H9 (cell line): Measurements from ENCODE around the gene ERI3. TPM values are rescaled to one million over a fixed set of nuclear protein-coding genes. Genes with fewer than 3 reads are reported as not detected.

Source experiments
- DNase-seq: peaks from one replicate; pipeline ENCODE4 v3.0.0-alpha.2; 2017
- H2AFZ ChIP-seq: one replicate; pipeline ENCODE4 v1.6.1; 2013; ENCODE audit warnings: mild to moderate bottlenecking, low read length, control low read depth, moderate library complexity
- H2AK5ac ChIP-seq: 2 replicates; pipeline ENCODE4 v1.6.1; 2013; ENCODE audit warnings: low read length, control low read depth, mixed read lengths; ENCODE audit not compliant: insufficient read length
- H2BK120ac ChIP-seq: one replicate; pipeline ENCODE4 v1.6.1; 2013; ENCODE audit warnings: low read depth, mild to moderate bottlenecking, low read length, control low read depth, inconsistent platforms; ENCODE audit not compliant: poor library complexity, severe bottlenecking
- H2BK12ac ChIP-seq: 2 replicates; pipeline ENCODE4 v1.6.1; 2013; ENCODE audit warnings: low read length, control low read depth, mixed read lengths, low read depth; ENCODE audit not compliant: insufficient read length
- H2BK15ac ChIP-seq: 2 replicates; pipeline ENCODE4 v1.6.1; 2013; ENCODE audit warnings: low read depth, low read length, control low read depth
- H2BK20ac ChIP-seq: one replicate; pipeline ENCODE4 v1.6.1; 2013; ENCODE audit warnings: low read depth, mild to moderate bottlenecking, low read length, control low read depth, inconsistent platforms; ENCODE audit not compliant: poor library complexity, severe bottlenecking
- H2BK5ac ChIP-seq: 2 replicates; pipeline ENCODE4 v1.6.1; 2013; ENCODE audit warnings: low read length, control low read depth, mixed read lengths; ENCODE audit not compliant: insufficient read length
- H3K14ac ChIP-seq: 2 replicates; pipeline ENCODE4 v1.6.1; 2013; ENCODE audit warnings: low read length, control low read depth; ENCODE audit not compliant: insufficient read depth
- H3K18ac ChIP-seq: 2 replicates; pipeline ENCODE4 v1.6.1; 2013; ENCODE audit warnings: low read depth, mild to moderate bottlenecking, mixed read lengths, low read length, control low read depth; ENCODE audit not compliant: insufficient read length
- H3K23ac ChIP-seq: 2 replicates; pipeline ENCODE4 v1.6.1; 2013; ENCODE audit warnings: low read length, control low read depth, mixed read lengths, low read depth; ENCODE audit not compliant: insufficient read length
- H3K23me2 ChIP-seq: 2 replicates; pipeline ENCODE4 v1.6.1; 2013; ENCODE audit warnings: low read depth, mild to moderate bottlenecking, mixed read lengths, low read length, control low read depth; ENCODE audit not compliant: insufficient read length, poor library complexity, severe bottlenecking
- H3K27ac ChIP-seq: 2 replicates; pipeline ENCODE4 v1.5.1; 2013; ENCODE audit warnings: low read length, control low read depth, mixed read lengths, low read depth; ENCODE audit not compliant: insufficient read length
- H3K27me3 ChIP-seq: 2 replicates; pipeline ENCODE4 v1.6.1; 2013; ENCODE audit warnings: low read length, control low read depth, inconsistent platforms; ENCODE audit not compliant: insufficient read depth
- H3K4ac ChIP-seq: 2 replicates; pipeline ENCODE4 v1.6.1; 2013; ENCODE audit warnings: low read depth, mild to moderate bottlenecking, control low read depth, inconsistent platforms, low read length, moderate library complexity
- H3K4me1 ChIP-seq: 2 replicates; pipeline ENCODE4 v1.6.1; 2013; ENCODE audit warnings: low read length, control low read depth, inconsistent platforms; ENCODE audit not compliant: insufficient read depth
- H3K4me2 ChIP-seq: 2 replicates; pipeline ENCODE4 v1.6.1; 2013; ENCODE audit warnings: low read length, control low read depth, mixed read lengths; ENCODE audit not compliant: insufficient read length, insufficient read depth
- H3K56ac ChIP-seq: 2 replicates; pipeline ENCODE4 v1.6.1; 2013; ENCODE audit warnings: low read depth, mild to moderate bottlenecking, mixed read lengths, low read length, control low read depth; ENCODE audit not compliant: insufficient read length
- H3K79me1 ChIP-seq: 2 replicates; pipeline ENCODE4 v1.6.1; 2013; ENCODE audit warnings: low read depth, mild to moderate bottlenecking, moderate library complexity, low read length, control low read depth, inconsistent platforms; ENCODE audit not compliant: insufficient read depth, poor library complexity, severe bottlenecking
- H3K79me2 ChIP-seq: 2 replicates; pipeline ENCODE4 v1.6.1; 2013; ENCODE audit warnings: low read length, control low read depth, inconsistent platforms; ENCODE audit not compliant: insufficient read depth
- H3K9ac ChIP-seq: 2 replicates; pipeline ENCODE4 v1.6.1; 2013; ENCODE audit warnings: low read length, control low read depth, mixed read lengths; ENCODE audit not compliant: insufficient read length; ENCODE audit errors: extremely low read depth
- H3K9me3 ChIP-seq: one replicate; pipeline ENCODE4 v1.6.1; 2013; ENCODE audit warnings: low read depth, low read length, inconsistent platforms; ENCODE audit not compliant: control insufficient read depth
- H3T11ph ChIP-seq: one replicate; pipeline ENCODE4 v1.6.1; 2013; ENCODE audit warnings: mild to moderate bottlenecking, low read length, control low read depth, inconsistent platforms
- H4K20me1 ChIP-seq: one replicate; pipeline ENCODE4 v1.6.1; 2013; ENCODE audit not compliant: control insufficient read depth, insufficient read length, insufficient read depth
- H4K5ac ChIP-seq: 2 replicates; pipeline ENCODE4 v1.6.1; 2013; ENCODE audit warnings: low read depth, mild to moderate bottlenecking, mixed read lengths, low read length, control low read depth; ENCODE audit not compliant: insufficient read length
- H4K8ac ChIP-seq: replicated peaks from 2 replicates; pipeline ENCODE4 v1.6.1; 2013; ENCODE audit warnings: low read length, control low read depth, mixed read lengths, low read depth; ENCODE audit not compliant: insufficient read length
- H4K91ac ChIP-seq: 2 replicates; pipeline ENCODE4 v1.6.1; 2013; ENCODE audit warnings: low read depth, mild to moderate bottlenecking, moderate library complexity, mixed read lengths, low read length, control low read depth; ENCODE audit not compliant: insufficient read length
- H3K27ac Mint-ChIP-seq, 3 experiments: 2 replicates in 2 of 3; 3 replicates in 1 of 3; pipeline ENCODE4 v1.8.0; 2020 to 2021; ENCODE audit warnings: mixed read lengths in 3 of 3, mild to moderate bottlenecking in 1 of 3, moderate library complexity in 1 of 3
- H3K27me3 Mint-ChIP-seq: 2 replicates; pipeline ENCODE4 v1.8.0; 2021; ENCODE audit warnings: low read depth, mild to moderate bottlenecking, moderate library complexity, mixed read lengths
- H3K36me3 Mint-ChIP-seq, 3 experiments: 2 replicates in 2 of 3; 3 replicates in 1 of 3; pipeline ENCODE4 v1.8.0; 2020 to 2021; ENCODE audit warnings: low read depth in 3 of 3, mixed read lengths in 3 of 3; ENCODE audit not compliant: insufficient read depth in 1 of 3
- H3K4me1 Mint-ChIP-seq, 2 experiments: 2 replicates each; pipeline ENCODE4 v1.8.0; 2020; ENCODE audit warnings: mixed read lengths in 2 of 2
- H3K4me3 Mint-ChIP-seq, 2 experiments: 2 replicates in 1 of 2; 3 replicates in 1 of 2; pipeline ENCODE4 v1.8.0; 2020 to 2021; ENCODE audit warnings: mild to moderate bottlenecking in 2 of 2, mixed read lengths in 2 of 2, moderate library complexity in 1 of 2
- H3K9me3 Mint-ChIP-seq, 2 experiments: 2 replicates in 1 of 2; 3 replicates in 1 of 2; pipeline ENCODE4 v1.8.0; 2020; ENCODE audit warnings: mild to moderate bottlenecking in 2 of 2, mixed read lengths in 2 of 2, moderate library complexity in 1 of 2
- CTCF ChIP-seq: fragments of 200-600 bp; sonication (generic); conservative IDR thresholded peaks from 3 replicates; pipeline ENCODE4 v1.8.0; 2021; ENCODE audit warnings: antibody characterized with exemption, mild to moderate bottlenecking
- WGBS: extraction: QIAGEN DNeasy Blood & Tissue Kit; methylation state at CpG from one replicate; pipeline ENCODE4 v1.1.7; 2013; ENCODE audit warnings: missing lambda C conversion rate, low lambda C conversion rate, mixed read lengths; ENCODE audit not compliant: insufficient read length; ENCODE audit errors: extremely low coverage; 5-methylcytosine and 5-hydroxymethylcytosine counted together
- total RNA-seq: library from RNA; stranded (reverse); gene quantifications from 2 replicates; pipeline ENCODE4 v1.2.1, GENCODE V29; 2021

The ERI3 gene
- total RNA-seq, 1 experiment from 2014 or later = 61.6 TPM

DNA sequence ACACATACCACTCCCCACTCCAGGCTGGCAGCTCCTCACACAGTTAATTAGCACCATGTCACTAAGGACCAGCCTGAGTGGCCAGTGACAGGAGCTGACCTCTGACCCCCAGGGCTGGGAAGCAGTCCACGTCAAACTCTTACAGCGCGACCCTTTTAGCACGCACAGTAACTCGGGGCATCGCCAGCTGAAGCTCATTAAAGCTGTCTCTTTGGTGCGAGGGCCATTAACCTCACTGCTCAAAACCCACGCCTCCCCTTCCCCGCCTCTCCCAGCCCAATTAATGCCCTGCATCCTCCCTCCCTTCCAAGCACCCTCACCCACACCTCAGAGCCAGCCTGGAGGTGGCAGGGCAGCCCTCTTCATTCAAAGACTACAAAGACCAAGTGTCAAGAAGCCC, 110.1 kb downstream of the ERI3 start:
- DNase-seq = no peak
- no peak for TF ChIP-seq CTCF
- no peaks in the 10 kb centered on the region for H3K79me2 ChIP-seq
- no peaks in the 10 kb centered on the region for H3K27me3 Mint-ChIP-seq
- H3K36me3 Mint-ChIP-seq = peaks cover 5 to 17% (median 5%) of the 10 kb centered on the region in 3 experiments; a peak in 6 of 7 replicates
- no peak overlapping the region for H3K9ac ChIP-seq
- no peak overlapping the region for H2AFZ ChIP-seq
- H4K8ac ChIP-seq = no peak overlapping the region
- no peak overlapping the region for H2BK15ac ChIP-seq
- WGBS = no CpG with 5 or more reads among the region's 9 CpGs
- no peak overlapping the region for H4K91ac ChIP-seq
- H3K4me3 Mint-ChIP-seq = no peak overlapping the region
- H3K23ac ChIP-seq = no peak overlapping the region
- H3T11ph ChIP-seq = no peak overlapping the region
- H3K56ac ChIP-seq = no peak overlapping the region
- H3K18ac ChIP-seq = no peak overlapping the region
- H3K23me2 ChIP-seq = no peaks in the 10 kb centered on the region
- H4K5ac ChIP-seq = no peak overlapping the region
- no peaks in the 10 kb centered on the region for H3K9me3 ChIP-seq
- H3K4me1 ChIP-seq = no peaks in the 10 kb centered on the region
- H3K14ac ChIP-seq = no peak overlapping the region
- H3K27me3 ChIP-seq = no peaks in the 10 kb centered on the region; the same call in 1 of the 2 replicates
- no peak overlapping the region for H3K4ac ChIP-seq
- no peak overlapping the region for H2BK20ac ChIP-seq
- no peak overlapping the region for H2BK5ac ChIP-seq
- peak overlapping the region in 2 of 3 experiments; percentile 70 to 76; a peak in 3 of 7 replicates for H3K27ac Mint-ChIP-seq
- H3K79me1 ChIP-seq = no peaks in the 10 kb centered on the region
- no peak overlapping the region for H2BK12ac ChIP-seq
- H3K9me3 Mint-ChIP-seq = no peaks in the 10 kb centered on the region
- H4K20me1 ChIP-seq = no peaks in the 10 kb centered on the region
- peaks cover 13 to 37% of the 10 kb centered on the region in 2 experiments for H3K4me1 Mint-ChIP-seq
- H2BK120ac ChIP-seq = no peak overlapping the region
- H3K27ac ChIP-seq = no peak overlapping the region
- no peak overlapping the region for H2AK5ac ChIP-seq
- H3K4me2 ChIP-seq = no peak overlapping the region
